ENCODE data around the gene ARF3.

- TF ChIP-seq CTCF (IDR thresholded peaks at IDR 0.05) (no peak), POLR2A (IDR thresholded peaks at IDR 0.05) (no peak), POLR2AphosphoS5 (IDR thresholded peaks at IDR 0.05) (no peak)
These were observed 2.3 kb downstream of the ARF3 start for GRCh38 chr12:48954841-48955501.
